GM12872 (cell line): ENCODE data around the gene DNTT.

Source experiments
- TF ChIP-seq, protein P1 (sequence below): IDR thresholded peaks from 3 replicates; pipeline ENCODE4 v1.5.1; 2011; ENCODE audit warnings: low read depth, mild to moderate bottlenecking, low read length, moderate library complexity; ENCODE audit not compliant: insufficient read depth

Gene DNTT

DNA sequence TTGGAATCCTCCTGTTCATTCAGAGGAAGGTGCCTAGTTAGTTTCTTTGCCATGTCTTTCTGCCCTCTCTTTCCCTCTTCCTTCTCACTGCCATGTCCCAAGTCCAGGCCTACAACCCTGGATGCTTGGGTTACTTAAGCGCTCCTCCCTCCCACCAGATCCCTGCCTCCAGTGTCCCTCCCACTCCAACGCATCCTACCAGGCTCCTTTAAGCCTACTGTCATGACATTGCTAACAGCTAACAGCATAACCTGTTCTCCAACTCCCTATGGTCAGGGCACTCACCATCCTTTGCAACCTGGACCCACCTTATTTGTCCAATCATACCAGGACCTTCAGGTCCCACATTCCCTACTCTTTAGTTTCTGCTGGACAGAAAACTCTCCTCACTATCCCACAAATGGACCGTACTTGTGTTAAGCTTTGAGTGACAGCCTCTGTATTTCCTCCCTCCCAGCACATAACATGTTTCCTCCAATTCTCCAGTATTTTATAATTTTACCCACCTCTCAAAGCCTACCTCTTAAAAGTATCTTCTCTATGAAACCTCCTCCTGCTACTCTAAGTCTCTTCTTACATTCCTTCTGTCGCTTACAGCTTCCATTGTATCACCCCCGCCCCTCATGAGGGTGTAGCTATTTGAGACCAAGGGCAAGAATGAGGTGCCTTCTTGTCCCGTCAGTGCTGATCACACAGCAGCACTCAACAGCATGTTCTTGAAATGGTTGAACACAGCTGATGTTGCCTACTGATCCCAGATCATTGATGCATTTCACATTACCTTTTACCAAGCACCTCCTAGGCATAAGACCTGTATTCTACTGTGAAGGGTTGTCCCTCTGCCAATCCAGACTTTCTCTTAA is 34.6 kb upstream of the DNTT start:
- TF ChIP-seq, protein P1, sequence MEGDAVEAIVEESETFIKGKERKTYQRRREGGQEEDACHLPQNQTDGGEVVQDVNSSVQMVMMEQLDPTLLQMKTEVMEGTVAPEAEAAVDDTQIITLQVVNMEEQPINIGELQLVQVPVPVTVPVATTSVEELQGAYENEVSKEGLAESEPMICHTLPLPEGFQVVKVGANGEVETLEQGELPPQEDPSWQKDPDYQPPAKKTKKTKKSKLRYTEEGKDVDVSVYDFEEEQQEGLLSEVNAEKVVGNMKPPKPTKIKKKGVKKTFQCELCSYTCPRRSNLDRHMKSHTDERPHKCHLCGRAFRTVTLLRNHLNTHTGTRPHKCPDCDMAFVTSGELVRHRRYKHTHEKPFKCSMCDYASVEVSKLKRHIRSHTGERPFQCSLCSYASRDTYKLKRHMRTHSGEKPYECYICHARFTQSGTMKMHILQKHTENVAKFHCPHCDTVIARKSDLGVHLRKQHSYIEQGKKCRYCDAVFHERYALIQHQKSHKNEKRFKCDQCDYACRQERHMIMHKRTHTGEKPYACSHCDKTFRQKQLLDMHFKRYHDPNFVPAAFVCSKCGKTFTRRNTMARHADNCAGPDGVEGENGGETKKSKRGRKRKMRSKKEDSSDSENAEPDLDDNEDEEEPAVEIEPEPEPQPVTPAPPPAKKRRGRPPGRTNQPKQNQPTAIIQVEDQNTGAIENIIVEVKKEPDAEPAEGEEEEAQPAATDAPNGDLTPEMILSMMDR = no peak

DNA sequence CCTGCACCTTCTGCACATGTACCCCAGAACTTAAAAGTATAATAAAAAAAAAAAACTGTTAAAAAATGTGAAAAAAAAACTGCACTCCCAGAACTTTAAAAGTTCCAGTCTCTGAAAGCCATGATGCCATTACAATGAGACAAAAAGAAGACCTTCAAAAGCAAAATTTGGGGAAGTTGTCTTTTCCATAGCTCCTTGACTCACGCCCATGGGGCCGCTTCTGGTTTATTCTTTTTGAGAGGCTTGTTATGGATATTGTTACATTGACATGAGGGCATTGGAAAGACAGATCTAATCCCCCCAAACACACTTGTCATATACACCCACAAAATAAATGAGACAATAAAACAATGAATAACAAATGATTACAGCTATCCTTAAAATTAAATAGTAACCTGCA is 33.7 kb upstream of the DNTT start:
- TF ChIP-seq, protein P1 = no peak

DNA sequence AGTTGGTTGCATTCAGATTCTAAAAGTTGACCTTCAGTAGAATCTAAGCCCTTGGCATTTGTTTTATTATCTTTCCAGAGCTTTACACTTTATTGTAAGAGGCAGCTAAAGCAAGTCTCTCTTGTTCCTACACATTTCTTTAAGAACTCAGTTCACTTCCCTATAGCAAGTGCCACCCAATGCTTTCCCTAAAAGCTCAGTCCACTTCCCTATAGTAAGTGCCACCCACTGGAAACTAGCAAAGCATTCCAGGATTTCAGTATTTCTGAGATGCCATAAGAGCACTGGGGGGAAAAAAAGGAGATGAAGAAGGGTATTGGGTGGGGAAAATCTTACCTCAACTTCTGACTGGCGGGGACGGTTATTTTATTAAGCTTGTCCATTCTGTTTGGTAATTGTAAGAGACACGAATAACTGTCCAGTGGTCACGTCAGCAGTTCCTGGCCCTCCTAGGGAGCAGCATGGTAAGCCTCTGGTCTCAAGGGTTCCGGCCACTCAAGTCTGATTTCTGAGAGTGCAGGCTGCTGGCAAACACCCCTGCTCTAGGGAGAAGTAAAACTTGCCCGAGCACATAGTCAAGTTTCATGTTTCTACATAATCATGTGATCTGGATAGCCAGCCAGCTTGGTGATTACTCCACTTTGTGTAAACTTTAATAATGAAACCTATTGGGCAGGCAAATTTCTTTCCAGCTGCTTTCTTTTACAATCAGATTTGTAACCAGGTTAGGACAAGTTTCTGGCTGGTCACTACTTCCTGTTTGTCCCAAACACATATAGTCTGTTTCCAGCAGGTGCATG is 33.0 kb upstream of the DNTT start, which contains the start of gene BLNK:
Gene BLNK, minus strand, starts transcription at position 554 of the 800 bp plus-strand sequence. Its CDS starts 171 bp downstream, at position 383.
- TF ChIP-seq, protein P1 = no peak

DNA sequence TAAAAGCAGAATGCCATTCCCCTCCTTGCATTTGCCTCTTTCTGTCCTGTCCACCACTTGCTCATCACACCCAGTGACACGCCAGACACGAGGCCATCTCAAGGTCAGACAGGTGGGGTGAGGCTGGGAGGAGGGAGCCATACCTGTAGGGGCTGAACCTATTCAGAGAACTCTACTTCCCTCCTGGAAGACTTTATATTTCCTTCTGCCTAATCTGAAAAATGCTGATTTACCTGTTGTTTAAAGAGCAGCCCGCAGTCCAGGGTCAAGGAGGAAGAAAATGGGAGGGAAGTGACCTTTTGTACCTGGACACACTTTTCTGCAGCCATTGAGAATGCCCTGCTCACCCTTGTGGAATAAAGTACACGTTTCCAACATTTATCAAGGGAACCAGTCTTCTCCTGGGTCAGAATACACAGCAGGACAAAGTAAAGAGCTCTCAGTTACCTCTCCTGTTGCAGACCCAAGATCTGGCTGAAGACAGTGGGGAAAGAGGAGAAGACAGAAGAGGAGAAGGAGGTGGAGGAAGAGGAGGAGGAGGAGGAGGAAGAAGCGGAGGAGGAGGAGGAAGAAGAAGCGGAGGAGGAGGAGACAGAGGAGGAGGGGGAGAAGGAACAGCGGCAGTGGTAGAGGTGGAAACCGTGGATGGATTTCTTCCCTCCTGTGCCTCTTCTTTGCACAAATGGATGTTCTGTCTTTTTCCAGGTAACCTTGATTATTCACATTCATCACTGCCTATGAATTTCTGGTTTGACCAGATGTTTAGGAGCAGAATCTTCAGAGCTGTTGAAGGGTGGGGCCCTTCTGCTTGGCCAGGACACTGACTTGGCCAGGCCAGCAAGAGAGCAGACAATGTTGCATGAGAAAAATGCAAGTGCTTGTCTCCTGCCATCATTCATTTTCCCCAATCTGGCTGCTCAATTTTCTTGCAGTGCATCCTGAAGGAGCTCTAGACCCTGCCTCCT is 31.6 kb upstream of the DNTT start:
- TF ChIP-seq, protein P1 = no peak

DNA sequence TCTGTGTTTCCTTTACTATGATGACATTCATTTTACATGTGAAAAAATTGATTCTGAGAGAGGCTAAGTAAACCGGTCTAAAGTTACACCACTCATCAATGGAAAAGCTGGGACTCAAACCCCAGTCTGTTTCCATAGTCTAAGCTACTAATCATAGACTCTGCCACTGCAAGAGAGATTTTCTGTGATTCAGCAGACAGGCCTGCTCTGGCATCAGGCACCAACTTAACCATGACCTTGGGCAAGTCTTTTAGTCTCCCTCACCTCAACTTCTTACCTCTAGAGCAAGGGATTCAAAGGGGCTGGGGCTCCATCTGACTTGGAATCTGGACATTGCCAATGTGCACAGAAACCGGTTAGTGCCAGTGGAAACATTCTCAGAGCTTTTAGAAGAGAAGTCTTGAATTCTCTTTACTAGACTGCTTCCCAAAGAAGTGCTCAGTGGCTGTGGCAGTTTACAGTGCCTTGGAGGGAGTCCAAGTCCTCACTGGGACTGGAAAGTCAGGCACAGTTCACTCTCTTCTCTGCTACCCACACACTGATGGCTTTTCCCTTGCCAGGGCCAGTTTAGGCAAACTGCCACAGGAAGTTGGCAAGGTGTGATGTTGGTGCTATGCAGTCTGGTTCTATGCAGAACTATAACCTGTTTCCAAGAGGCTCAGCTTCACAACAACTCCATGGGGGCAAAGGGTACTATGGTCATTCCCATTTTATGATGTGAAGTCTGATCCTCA is 28.4 kb upstream of the DNTT start:
- TF ChIP-seq, protein P1 = no peak

DNA sequence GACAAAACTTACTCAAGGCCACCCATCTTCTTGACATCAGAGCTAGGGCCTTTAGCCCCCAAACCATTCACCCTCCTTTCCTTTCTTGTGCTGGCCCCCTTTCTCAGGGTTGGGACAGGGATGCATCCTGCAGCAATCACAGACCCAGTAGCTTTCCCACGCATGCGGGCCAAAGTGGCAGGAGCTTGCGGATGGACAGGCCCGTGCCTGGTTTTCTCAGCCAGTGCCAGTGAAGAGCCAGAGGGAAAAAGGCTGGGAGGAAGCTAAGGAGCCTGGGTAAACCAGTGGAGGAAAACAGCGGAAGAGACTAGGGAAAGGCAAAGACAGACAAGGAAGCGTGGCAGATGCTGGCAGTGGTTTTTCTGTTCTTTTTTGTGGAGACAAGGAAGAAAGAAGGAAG is 27.8 kb upstream of the DNTT start:
- TF ChIP-seq, protein P1 = no peak
